Right ventricle myocardium inferior (tissue), 1 donor: ENCODE measurements around the gene POLR3K. TPM values are rescaled to one million over a fixed set of nuclear protein-coding genes. Genes with fewer than 3 reads are reported as not detected.
A peak's percentile ranks its signal among the peaks of the same experiment; 100 is the strongest.

Experiments
- ATAC-seq: fragments of 200-7000 bp; cut with Tn5 transposase; one replicate; pipeline ENCODE4 v1.9.1; 2020; ENCODE audit warnings: mild to moderate bottlenecking, moderate library complexity
- DNase-seq: peaks from one replicate; pipeline ENCODE4 v3.0.0; 2021; ENCODE audit errors: missing footprints
- intact Hi-C: fragments of 100-400 bp; cut with DNase I; formaldehyde crosslinking; loops from one replicate; pipeline ENCODE4 v1.11.0; 2022
- long read RNA-seq: library from polyadenylated mRNA; unstranded; transcript quantifications from one replicate; pipeline ENCODE4 v2.0.0, GENCODE V29; 2021
- total RNA-seq: library from RNA; stranded (reverse); fragmentation: NEBNext Ultra II Directional; extraction: Animal tissue kit (Norgen Biotek cat#: 25700); gene quantifications from one replicate; pipeline ENCODE4 v1.2.1, GENCODE V29; 2021
- donor health status: DM: no; HTN: yes; CAD: no; lungs with severe emphysema.

The POLR3K gene
- total RNA-seq = 11.3 TPM
- long read RNA-seq, transcript POLR3K-201 (3 exons, 1,392 nt) = major isoform, 14 of 15 reads
- long read RNA-seq, partial matches to known transcripts = 0 of 15 reads
- long read RNA-seq, other reads (novel, unspliced or antisense) = 1 of 15 reads

- ATAC-seq (peak; percentile 96), DNase-seq (peak; percentile 100)
- intact Hi-C loops = no loop called here
These were observed at the start of gene POLR3K, which contains the start of gene SNRNP25 for GRCh38 chr16:53346-54236. Gene POLR3K (minus strand): TSS chr16:53608. CDS start chr16:53586, 22 bp downstream. Gene SNRNP25 (plus strand): TSS chr16:53828. CDS start chr16:54017, 189 bp downstream.

GRCh38 chr16:102060-102855 lies 48.9 kb upstream of the POLR3K start:
- DNase-seq (peak; percentile 81), ATAC-seq (peak; percentile 80)
- intact Hi-C loops = no loop called here

GRCh38 chr16:101586-101985 lies 48.2 kb upstream of the POLR3K start:
- ATAC-seq (no peak), DNase-seq (no peak)
- intact Hi-C loops = no loop called here

GRCh38 chr16:100989-101388 lies 47.6 kb upstream of the POLR3K start:
- intact Hi-C loops = no loop called here
- ATAC-seq (no peak), DNase-seq (no peak)

- ATAC-seq (no peak), DNase-seq (no peak)
- intact Hi-C loops = loop anchor here (1.0 kb wide), 1 partner anchor 33 kb away; no protein-coding TSS in a partner anchor
These were observed 44.4 kb upstream of the POLR3K start for GRCh38 chr16:97822-98221.

GRCh38 chr16:96935-97381 lies 43.5 kb upstream of the POLR3K start:
- DNase-seq (peak; percentile 96), ATAC-seq (peak; percentile 83)
- intact Hi-C loops = loop anchor here (1.0 kb wide), 1 partner anchor 32 kb away; no protein-coding TSS in a partner anchor

- intact Hi-C loops = no loop called here
- ATAC-seq = no peak
These were observed 41.5 kb upstream of the POLR3K start for GRCh38 chr16:94918-95265.

GRCh38 chr16:92431-93339 lies 39.3 kb upstream of the POLR3K start:
- no peak for ATAC-seq
- peak; percentile 37 for DNase-seq
- intact Hi-C loops = no loop called here

More at GRCh38 chr16:94918-95265, 41.5 kb upstream of the POLR3K start:
- peak; percentile 23 for DNase-seq

- intact Hi-C loops = no loop called here
- DNase-seq = peak; percentile 72
- peak; percentile 82 for ATAC-seq
These were observed 38.1 kb upstream of the POLR3K start for GRCh38 chr16:91484-91883.

GRCh38 chr16:89391-90302 lies 36.2 kb upstream of the POLR3K start:
- DNase-seq (no peak), ATAC-seq (no peak)
- intact Hi-C loops = no loop called here

GRCh38 chr16:88613-89012 lies 35.2 kb upstream of the POLR3K start:
- DNase-seq = no peak
- ATAC-seq = no peak
- intact Hi-C loops = no loop called here

- ATAC-seq = no peak
- intact Hi-C loops = no loop called here
These were observed 33.1 kb upstream of the POLR3K start for GRCh38 chr16:86483-86952.

GRCh38 chr16:85865-86264 lies 32.5 kb upstream of the POLR3K start:
- intact Hi-C loops = no loop called here
- no peak for DNase-seq
- no peak for ATAC-seq

More at GRCh38 chr16:86483-86952, 33.1 kb upstream of the POLR3K start:
- DNase-seq = no peak

GRCh38 chr16:85407-85782 lies 32.0 kb upstream of the POLR3K start:
- intact Hi-C loops = no loop called here

GRCh38 chr16:84718-85406 lies 31.5 kb upstream of the POLR3K start:
- intact Hi-C loops = no loop called here
- ATAC-seq (peak; percentile 72), DNase-seq (no peak)

More at GRCh38 chr16:85407-85782, 32.0 kb upstream of the POLR3K start:
- ATAC-seq (no peak), DNase-seq (peak; percentile 63)

GRCh38 chr16:83781-84615 lies 30.6 kb upstream of the POLR3K start:
- intact Hi-C loops = no loop called here
- ATAC-seq (peak; percentile 14), DNase-seq (no peak)
